ENCODE results near the gene GOLGA8R.
"Not testable (repeated sequence)": the region's sequence is repeated elsewhere in the genome, so short reads cannot be mapped to it uniquely, and the experiment has no call there.

GRCh38 chr15:30462176-30462575, 48.1 kb upstream of the GOLGA8R start:
- TF ChIP-seq EP300, POLR2A, POLR2AphosphoS5 (IDR thresholded peaks at IDR 0.05): not testable (repeated sequence)
- TF ChIP-seq, protein P1, sequence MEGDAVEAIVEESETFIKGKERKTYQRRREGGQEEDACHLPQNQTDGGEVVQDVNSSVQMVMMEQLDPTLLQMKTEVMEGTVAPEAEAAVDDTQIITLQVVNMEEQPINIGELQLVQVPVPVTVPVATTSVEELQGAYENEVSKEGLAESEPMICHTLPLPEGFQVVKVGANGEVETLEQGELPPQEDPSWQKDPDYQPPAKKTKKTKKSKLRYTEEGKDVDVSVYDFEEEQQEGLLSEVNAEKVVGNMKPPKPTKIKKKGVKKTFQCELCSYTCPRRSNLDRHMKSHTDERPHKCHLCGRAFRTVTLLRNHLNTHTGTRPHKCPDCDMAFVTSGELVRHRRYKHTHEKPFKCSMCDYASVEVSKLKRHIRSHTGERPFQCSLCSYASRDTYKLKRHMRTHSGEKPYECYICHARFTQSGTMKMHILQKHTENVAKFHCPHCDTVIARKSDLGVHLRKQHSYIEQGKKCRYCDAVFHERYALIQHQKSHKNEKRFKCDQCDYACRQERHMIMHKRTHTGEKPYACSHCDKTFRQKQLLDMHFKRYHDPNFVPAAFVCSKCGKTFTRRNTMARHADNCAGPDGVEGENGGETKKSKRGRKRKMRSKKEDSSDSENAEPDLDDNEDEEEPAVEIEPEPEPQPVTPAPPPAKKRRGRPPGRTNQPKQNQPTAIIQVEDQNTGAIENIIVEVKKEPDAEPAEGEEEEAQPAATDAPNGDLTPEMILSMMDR (IDR thresholded peaks at IDR 0.05): not testable (repeated sequence)
